T-helper 17 cell (primary cell): ENCODE data around the gene ASB16. TPM values are rescaled to one million over a fixed set of nuclear protein-coding genes. Genes with fewer than 3 reads are reported as not detected.
A peak's percentile ranks its signal among the peaks of the same experiment; 100 is the strongest.

Experiments
- ATAC-seq: fragments of 150-1000 bp; cut with Tn5 transposase; 2 replicates; pipeline ENCODE4 v1.10.0; 2021; ENCODE audit warnings: mild to moderate bottlenecking, moderate library complexity
- DNase-seq, 3 donors: peaks; one replicate each; pipeline versions ENCODE4 v3.0.0 to v3.0.0-alpha.2; 2020 to 2021
- H3K9me3 ChIP-seq: one replicate; pipeline ENCODE4 v1.7.0; 2013; ENCODE audit warnings: low read length, mild to moderate bottlenecking; ENCODE audit not compliant: control insufficient read depth, poor library complexity, severe bottlenecking
- H3K27ac Mint-ChIP-seq: one replicate; pipeline ENCODE4 v1.8.0; 2022; ENCODE audit warnings: mild to moderate bottlenecking, moderate library complexity, mixed read lengths
- H3K27me3 Mint-ChIP-seq: one replicate; pipeline ENCODE4 v1.8.0; 2022; ENCODE audit warnings: mixed read lengths
- H3K36me3 Mint-ChIP-seq: one replicate; pipeline ENCODE4 v1.8.0; 2022; ENCODE audit warnings: low read depth, mixed read lengths
- H3K4me1 Mint-ChIP-seq: one replicate; pipeline ENCODE4 v1.8.0; 2022; ENCODE audit warnings: mild to moderate bottlenecking, mixed read lengths
- H3K4me3 Mint-ChIP-seq: one replicate; pipeline ENCODE4 v1.8.0; 2022; ENCODE audit warnings: mild to moderate bottlenecking, moderate library complexity, mixed read lengths
- total RNA-seq, 4 donors: library from RNA in 2 of 4; stranded (reverse) in 2 of 4; gene quantifications; one replicate each; pipeline ENCODE4 v1.2.3 and lab custom pipeline; 2022 to 2026

Gene ASB16
- total RNA-seq, 2 donors from 2014 or later = not detected

DNA sequence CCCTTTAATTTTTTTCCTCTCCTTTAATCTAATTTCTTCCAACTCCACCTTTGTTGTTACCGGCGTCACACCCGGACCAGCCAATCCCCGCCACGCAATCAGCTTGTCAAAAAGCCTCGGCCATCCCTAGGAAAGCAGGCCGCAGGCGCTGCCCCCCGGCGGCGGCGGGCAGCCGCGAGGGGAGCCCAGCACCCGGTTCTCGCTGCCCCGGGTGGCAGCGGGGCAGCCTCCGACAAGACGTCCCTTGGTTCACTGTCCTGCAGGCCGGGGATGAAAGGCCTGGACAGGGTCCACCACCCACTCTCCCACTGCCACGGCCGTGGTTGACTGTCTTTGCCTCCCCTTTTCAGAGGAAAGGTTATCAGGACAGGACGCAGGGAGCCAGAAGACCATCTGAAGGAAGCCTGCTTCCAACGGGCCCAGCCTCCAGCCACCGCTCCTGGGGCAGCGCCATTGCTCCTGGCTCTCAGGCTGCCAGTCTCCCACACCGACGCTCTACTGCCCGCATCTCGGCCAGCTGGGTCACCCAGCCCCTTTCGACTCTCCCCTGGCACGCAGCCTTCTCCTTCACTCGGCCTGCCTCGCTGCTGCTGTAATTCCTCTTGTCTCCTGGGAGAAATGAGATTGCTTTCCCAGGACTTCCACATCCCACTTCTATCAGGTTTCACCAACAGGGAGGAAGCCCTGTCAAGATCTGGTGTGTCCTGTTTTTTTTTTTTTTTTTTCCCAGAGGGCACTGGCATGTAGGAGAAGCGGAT is 51.8 kb downstream of the ASB16 start:
- peak in 2 of 3 donors; percentile 25 to 34 for DNase-seq
- H3K4me1 Mint-ChIP-seq = peaks cover 17% of the 10 kb centered on the region

DNA sequence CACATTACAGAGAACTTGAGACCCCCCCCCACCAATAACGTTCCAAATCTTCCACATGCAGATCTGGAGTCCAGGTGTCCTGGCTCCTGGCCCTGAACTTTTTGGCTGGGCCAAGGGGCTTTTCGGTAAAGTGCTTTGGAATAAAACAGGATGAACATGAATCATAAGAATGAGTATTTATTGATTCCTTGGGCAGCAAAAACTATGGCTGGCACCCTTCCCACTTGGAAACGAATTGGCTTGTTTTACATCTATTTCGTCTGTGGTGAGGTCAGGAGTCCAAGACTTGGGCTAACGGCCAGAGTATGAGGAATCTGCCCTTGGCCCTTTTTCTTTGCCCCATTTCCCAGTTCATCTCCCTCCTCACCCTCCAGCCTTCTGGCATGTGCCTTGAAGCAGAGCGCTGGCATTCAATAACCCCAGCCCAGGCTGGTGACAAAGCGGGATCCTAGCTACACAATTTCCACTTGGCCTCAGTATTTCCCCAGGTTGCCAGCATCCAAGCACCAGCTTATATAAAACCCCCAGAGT is 53.1 kb downstream of the ASB16 start:
- ATAC-seq = no peak
- no peaks in the 10 kb centered on the region for H3K9me3 ChIP-seq
- no peaks in the 10 kb centered on the region for H3K27me3 Mint-ChIP-seq
- peak overlapping the region; percentile 49 for H3K4me3 Mint-ChIP-seq
- peaks cover 13% of the 10 kb centered on the region for H3K4me1 Mint-ChIP-seq
- H3K27ac Mint-ChIP-seq = no peak overlapping the region
- peaks cover 3% of the 10 kb centered on the region for H3K36me3 Mint-ChIP-seq
- DNase-seq = no peak

More for the DNA sequence above, 51.8 kb downstream of the ASB16 start:
- Mint-ChIP-seq H3K36me3 (peaks cover 3% of the 10 kb centered on the region), H3K27ac (peak overlapping the region; percentile 93), H3K4me3 (peak overlapping the region; percentile 99), H3K27me3 (no peaks in the 10 kb centered on the region)
- no peak for ATAC-seq
- no peaks in the 10 kb centered on the region for H3K9me3 ChIP-seq

Other genes with a start within 250 kb of the ASB16 start
- not detected for gene PPY, start 228.2 kb upstream of the ASB16 start, total RNA-seq
- gene PYY, start 216.8 kb upstream of the ASB16 start, total RNA-seq = not detected
- under 1 TPM; 0.21 to 0.42 TPM for gene NAGS, start 166.1 kb upstream of the ASB16 start, total RNA-seq
- 10 to 100 TPM; 10.5 to 11.8 TPM for gene TMEM101, start 155.7 kb upstream of the ASB16 start, total RNA-seq
- 10 to 100 TPM; 35.3 to 46.5 TPM for gene LSM12, start 104.0 kb upstream of the ASB16 start, total RNA-seq
- 10 to 100 TPM; 10.9 to 13.8 TPM for gene G6PC3, start 100.0 kb upstream of the ASB16 start, total RNA-seq
- gene HDAC5, start 47.1 kb upstream of the ASB16 start, total RNA-seq = 10 to 100 TPM; 83.6 to 96.5 TPM
- gene HROB, start 28.8 kb upstream of the ASB16 start, total RNA-seq = 1 to 10 TPM; 2.6 to 5.7 TPM
- gene TMUB2, start 16.3 kb downstream of the ASB16 start, total RNA-seq = 10 to 100 TPM; 52.2 to 53.1 TPM
- 10 to 100 TPM; 97.1 to 97.5 TPM for gene ATXN7L3, start 29.2 kb downstream of the ASB16 start, total RNA-seq
- 100 to 1,000 TPM; 121 to 140 TPM for gene UBTF, start 49.0 kb downstream of the ASB16 start, total RNA-seq
- gene SLC4A1, start 97.4 kb downstream of the ASB16 start, total RNA-seq = not detected
- gene RUNDC3A, start 137.9 kb downstream of the ASB16 start, total RNA-seq = under 1 TPM; 0.37 to 0.55 TPM
- gene SLC25A39, start 154.1 kb downstream of the ASB16 start, total RNA-seq = 10 to 100 TPM; 75.9 to 76.5 TPM
- 10 to 100 TPM; 31.7 to 47.7 TPM for gene GRN, start 174.6 kb downstream of the ASB16 start, total RNA-seq
- under 1 TPM; 0.07 to 0.31 TPM for gene FAM171A2, start 193.1 kb downstream of the ASB16 start, total RNA-seq
- 100 to 1,000 TPM in 1 of 2 donors, 1 to 10 TPM in 1; 8.9 to 297 TPM for gene ITGA2B, start 218.9 kb downstream of the ASB16 start, total RNA-seq